OCI-LY3 (cell line): ENCODE data around the gene LMAN2.
"Not testable (repeated sequence)": the region's sequence is repeated elsewhere in the genome, so short reads cannot be mapped to it uniquely, and the experiment has no call there.

ENCODE experiments used
- H2AFZ ChIP-seq: fragments of 200-600, 300-600 bp; shearing (Covaris generic); 2 replicates; pipeline ENCODE4 v1.6.0; 2014; ENCODE audit warnings: antibody characterized with exemption, low read depth, low read length
- H3K27ac ChIP-seq: fragments of 200-600, 300-600 bp; sonication (generic); 2 replicates; pipeline ENCODE4 v1.5.1; 2014; ENCODE audit warnings: mild to moderate bottlenecking, low read length, moderate library complexity, mixed read lengths
- H3K27me3 ChIP-seq: fragments of 200-600, 300-600 bp; sonication (generic); 2 replicates; pipeline ENCODE4 v1.6.1; 2014; ENCODE audit warnings: low read depth, low read length, mixed read lengths
- H3K36me3 ChIP-seq: fragments of 200-600, 300-600 bp; sonication (generic); replicated peaks from 2 replicates; pipeline ENCODE3; 2014; ENCODE audit warnings: low read depth, low read length, mixed read lengths
- H3K4me1 ChIP-seq: fragments of 300-600, 200-600 bp; sonication (generic); 2 replicates; pipeline ENCODE4 v1.6.1; 2014; ENCODE audit warnings: low read length, mixed read lengths
- H3K4me2 ChIP-seq: fragments of 200-600, 300-600 bp; sonication (generic); 2 replicates; pipeline ENCODE4 v1.6.1; 2014; ENCODE audit warnings: low read length, mixed read lengths
- H3K4me3 ChIP-seq: fragments of 300-600, 200-600 bp; sonication (generic); 2 replicates; pipeline ENCODE4 v1.5.1; 2014; ENCODE audit warnings: antibody characterized with exemption, mild to moderate bottlenecking, low read length, moderate library complexity
- H3K79me2 ChIP-seq: fragments of 300-600, 200-600 bp; shearing (Covaris generic); 2 replicates; pipeline ENCODE4 v1.6.1; 2014; ENCODE audit warnings: mild to moderate bottlenecking, low read length, mixed read lengths
- H3K9ac ChIP-seq: fragments of 300-600, 200-600 bp; shearing (Covaris generic); 2 replicates; pipeline ENCODE4 v1.6.0; 2014; ENCODE audit warnings: mild to moderate bottlenecking, low read length, moderate library complexity
- H3K9me3 ChIP-seq: fragments of 200-600, 300-600 bp; shearing (Covaris generic); 2 replicates; pipeline ENCODE4 v1.6.1; 2014; ENCODE audit warnings: low read length, mixed read lengths; ENCODE audit not compliant: insufficient read depth
- H4K20me1 ChIP-seq: fragments of 200-600, 300-600 bp; sonication (generic); 2 replicates; pipeline ENCODE4 v1.6.1; 2016; ENCODE audit warnings: low read length, mixed read lengths; ENCODE audit not compliant: insufficient read depth
- CTCF ChIP-seq: fragments of 200-600, 300-600 bp; sonication (generic); IDR thresholded peaks from 2 replicates; pipeline ENCODE4 v1.5.1; 2014; ENCODE audit warnings: antibody characterized with exemption, low read length, low read depth
- EZH2phosphoT487 ChIP-seq: fragments of 200-600 bp; shearing (Covaris generic); IDR thresholded peaks from 2 replicates; pipeline ENCODE4 v1.6.1; 2018; ENCODE audit warnings: antibody characterized with exemption, mixed run types, low read depth

LMAN2 gene

DNA sequence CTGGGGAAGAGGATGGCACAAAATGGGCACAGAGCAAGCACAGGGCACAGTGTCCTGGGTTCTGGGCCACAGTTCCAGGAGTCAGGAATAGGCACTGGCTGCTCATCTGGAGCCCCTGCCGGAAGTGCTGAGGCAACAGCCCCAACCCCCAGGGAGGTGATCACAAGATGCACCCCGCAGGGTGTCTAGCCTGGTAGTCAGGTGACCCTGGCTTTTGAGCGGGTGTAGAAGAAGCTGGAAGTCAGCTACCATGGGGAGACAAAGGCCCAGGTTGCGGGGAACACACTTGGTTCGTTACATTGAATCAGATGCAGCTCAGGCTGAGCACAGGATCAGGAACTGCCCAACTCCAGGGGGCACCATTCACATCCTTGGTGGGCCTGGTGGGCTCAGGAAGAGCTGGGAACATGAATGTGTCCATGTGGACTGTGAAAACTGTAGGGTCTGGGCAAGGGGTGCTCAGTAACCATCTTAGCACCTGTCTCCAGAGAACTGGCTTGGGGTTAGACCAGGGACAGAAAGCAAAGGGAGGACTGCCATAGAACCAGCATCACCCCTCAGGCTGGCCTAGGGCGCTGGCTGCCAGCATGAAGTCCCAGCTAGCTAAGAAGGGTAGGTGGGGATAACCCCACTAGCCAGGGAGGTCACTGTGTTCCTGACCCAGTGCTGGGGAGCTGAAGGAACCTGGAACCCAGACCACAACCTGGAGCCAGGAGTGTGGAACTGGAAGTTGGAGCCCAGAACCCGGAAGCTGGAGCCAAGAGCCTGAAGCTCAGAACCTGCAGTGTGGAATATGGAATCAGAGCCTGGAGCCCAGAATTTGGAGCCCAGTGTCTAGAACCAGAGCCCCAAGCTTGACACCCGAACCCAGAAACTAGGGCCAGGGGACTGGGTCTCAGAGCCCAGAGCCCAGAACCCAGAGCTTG, 26.6 kb upstream of the LMAN2 start:
- peaks cover 4% of the 10 kb centered on the region for H3K27me3 ChIP-seq
- no peak overlapping the region for H3K27ac ChIP-seq
- H3K9ac ChIP-seq, result no peak overlapping the region
- no peaks in the 10 kb centered on the region for H3K4me1 ChIP-seq
- TF ChIP-seq CTCF (no peak), EZH2phosphoT487 (no peak)
- no peaks in the 10 kb centered on the region for H3K9me3 ChIP-seq
- no peaks in the 10 kb centered on the region for H3K79me2 ChIP-seq
- no peaks in the 10 kb centered on the region for H3K36me3 ChIP-seq
- no peak overlapping the region for H3K4me2 ChIP-seq
- no peaks in the 10 kb centered on the region for H4K20me1 ChIP-seq
- H2AFZ ChIP-seq, result no peak overlapping the region
- H3K4me3 ChIP-seq, result no peak overlapping the region

DNA sequence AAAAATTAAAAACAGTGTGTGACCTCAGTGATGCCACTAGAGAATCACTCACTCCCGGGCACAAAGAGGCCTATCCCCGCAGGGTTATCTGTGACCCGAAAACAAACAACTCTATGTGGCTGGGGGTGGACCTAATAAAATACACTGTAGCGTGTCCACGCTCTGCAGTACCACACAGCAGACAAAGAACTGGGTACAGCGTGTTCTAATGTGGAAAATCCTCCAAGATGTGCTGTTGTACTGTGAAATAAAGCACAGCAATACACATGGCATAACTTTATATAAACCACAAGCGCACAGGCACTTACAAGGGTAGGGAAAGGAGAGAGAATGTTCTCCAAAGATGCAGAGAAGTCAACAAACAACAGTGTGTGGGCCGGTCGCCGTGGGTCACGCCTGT, 24.6 kb upstream of the LMAN2 start:
- Histone ChIP-seq H3K4me3 (no peak overlapping the region), H3K79me2 (no peaks in the 10 kb centered on the region), H3K36me3 (no peaks in the 10 kb centered on the region), H3K4me1 (peaks cover 10% of the 10 kb centered on the region), H3K4me2 (no peak overlapping the region), H4K20me1 (no peaks in the 10 kb centered on the region), H2AFZ (no peak overlapping the region), H3K27me3 (no peaks in the 10 kb centered on the region), H3K9me3 (no peaks in the 10 kb centered on the region), H3K9ac (no peak overlapping the region), H3K27ac (no peak overlapping the region)
- TF ChIP-seq CTCF (no peak), EZH2phosphoT487 (no peak)

DNA sequence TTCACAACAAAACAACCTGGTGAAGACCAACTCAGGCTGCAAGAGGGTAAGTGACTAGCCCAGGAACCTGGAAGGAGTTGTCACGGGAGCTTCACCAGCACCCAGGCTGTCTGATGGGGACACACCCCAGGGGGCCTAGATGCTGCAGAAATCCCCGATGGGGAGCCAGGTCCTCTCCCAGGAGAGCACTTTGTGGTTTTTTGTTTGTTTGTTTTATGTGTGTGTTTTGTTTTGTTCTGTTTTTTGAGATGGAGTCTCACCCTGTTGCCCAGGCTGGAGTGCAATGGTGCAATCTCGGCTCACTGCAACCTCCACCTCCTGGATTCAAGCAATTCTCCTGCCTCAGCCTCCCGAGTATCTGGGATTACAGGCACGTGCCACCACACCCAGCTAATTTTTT, 24.0 kb upstream of the LMAN2 start:
- H3K4me2 ChIP-seq, H3K9me3 ChIP-seq, H3K27me3 ChIP-seq, H3K79me2 ChIP-seq, H3K27ac ChIP-seq, H4K20me1 ChIP-seq, H3K4me3 ChIP-seq, H3K9ac ChIP-seq, H2AFZ ChIP-seq, H3K36me3 ChIP-seq: not testable (repeated sequence)
- H3K4me1 ChIP-seq, result peaks cover 10% of the 10 kb centered on the region

DNA sequence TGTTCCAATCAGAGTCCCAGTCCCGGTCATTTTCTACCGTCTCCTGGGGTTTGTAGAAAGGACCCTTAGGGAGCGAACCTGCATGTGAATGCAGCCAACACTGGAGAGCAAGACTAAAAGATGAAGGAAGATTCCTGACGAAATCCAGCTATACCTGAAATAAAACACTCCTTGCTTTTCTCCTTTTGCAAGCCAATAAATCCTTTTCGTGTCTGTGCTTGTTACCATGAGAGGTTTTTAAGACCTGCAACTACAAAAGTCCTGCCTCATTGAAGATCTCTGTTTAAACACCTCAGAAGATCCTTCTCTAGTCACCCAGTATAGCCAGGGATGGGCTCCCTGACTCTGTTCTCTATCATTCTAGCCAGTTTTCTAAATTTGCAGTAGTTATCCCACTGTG, 22.7 kb upstream of the LMAN2 start:
- Histone ChIP-seq H3K27ac (no peak overlapping the region), H3K79me2 (no peaks in the 10 kb centered on the region), H3K4me3 (no peak overlapping the region), H4K20me1 (peaks cover 6% of the 10 kb centered on the region; the same call in 1 of the 2 replicates), H3K27me3 (no peaks in the 10 kb centered on the region), H3K36me3 (no peaks in the 10 kb centered on the region), H3K4me2 (no peak overlapping the region), H3K4me1 (peaks cover 23% of the 10 kb centered on the region), H3K9ac (no peak overlapping the region), H2AFZ (no peak overlapping the region), H3K9me3 (no peaks in the 10 kb centered on the region)
- no peak for TF ChIP-seq EZH2phosphoT487
- no peak for TF ChIP-seq CTCF
